ENCODE results near the gene COX19. TPM values are rescaled to one million over a fixed set of nuclear protein-coding genes. Genes with fewer than 3 reads are reported as not detected.

COX19 gene
- polyA plus RNA-seq, 1 of the 3 experiments (the other 2 are of a cell fraction): 7.6 TPM

DNA sequence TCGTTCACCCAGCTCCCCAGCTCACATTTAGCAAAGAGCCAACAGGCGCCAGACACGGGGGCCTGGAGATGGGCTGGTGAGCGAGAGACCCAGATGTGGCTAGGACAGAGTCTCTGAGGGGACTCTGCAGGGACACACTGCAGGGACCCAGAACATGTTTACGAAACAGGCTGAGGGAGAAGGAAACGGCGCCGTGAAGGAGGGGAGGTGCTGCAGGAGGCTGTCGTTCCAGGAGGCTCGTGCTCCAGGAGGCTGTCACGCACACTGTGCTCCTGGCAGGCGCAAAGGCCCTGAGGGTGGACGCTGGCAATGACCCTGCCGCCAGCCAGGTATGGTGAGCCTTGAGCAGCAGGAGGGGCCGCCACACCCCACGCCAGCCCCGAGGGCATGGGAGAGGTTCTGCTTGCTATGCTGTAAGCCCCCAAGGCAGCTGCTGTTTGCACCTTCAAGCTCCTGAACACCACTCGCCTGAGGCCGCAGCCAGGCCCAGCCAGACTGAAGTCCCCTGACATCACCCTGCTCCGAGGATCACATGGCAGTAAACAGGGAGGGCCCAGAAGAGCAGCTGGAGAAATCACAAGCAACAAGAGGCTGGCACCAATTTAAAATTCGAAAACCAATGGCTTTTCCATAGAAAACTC, 48.2 kb downstream of the COX19 start (continued):
- TF ChIP-seq SMC3 (IDR thresholded peaks at IDR 0.05; ENCODE audit: low read depth, low read length): no peak

DNA sequence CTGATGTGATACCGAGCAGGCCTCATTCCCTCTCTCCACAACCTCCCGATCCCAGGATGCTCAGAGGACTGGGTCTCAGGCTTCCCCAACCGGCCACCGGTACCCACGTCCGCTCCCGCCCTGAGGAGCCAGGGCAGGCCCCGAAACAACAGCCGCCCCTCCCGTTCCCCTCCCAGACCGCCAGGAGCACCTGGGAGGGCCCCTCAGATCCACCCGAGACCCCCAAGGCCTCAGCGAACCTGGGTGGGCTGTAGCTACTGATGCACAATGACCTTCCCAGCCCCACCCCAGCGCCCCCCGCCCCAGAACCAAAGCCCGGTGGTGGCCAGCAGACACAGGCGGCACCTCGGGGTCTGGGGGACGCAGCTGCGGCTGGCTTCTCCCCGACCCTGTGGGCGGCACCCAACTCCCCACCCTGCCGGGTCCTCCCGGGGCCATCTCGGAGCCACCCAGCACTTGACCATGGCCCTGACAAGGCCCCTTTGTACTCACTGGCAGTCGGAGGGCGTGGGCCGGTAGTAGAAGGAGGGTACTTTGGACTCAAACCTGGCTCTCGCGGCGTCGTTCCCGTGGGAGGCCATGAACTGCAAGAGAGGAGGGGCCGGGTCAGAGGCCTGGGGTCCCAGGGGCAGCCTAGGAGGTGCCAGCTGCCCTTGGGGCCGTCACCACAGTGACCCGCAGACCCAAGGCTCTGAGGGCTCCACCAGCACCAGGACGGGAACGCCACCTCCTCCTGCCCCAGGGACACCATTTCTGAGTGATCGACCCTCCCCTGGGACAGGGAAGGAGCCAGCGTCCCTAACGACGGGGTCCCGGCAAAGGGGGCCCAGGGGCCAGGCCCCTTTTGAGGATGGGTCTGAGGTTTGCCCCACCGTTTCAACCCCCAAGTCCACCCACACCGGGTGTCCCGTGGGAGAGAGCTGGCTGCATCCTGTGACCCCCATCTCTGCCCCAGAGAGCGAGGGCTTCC, 49.0 kb downstream of the COX19 start:
- no peaks in the 10 kb centered on the region for H3K79me2 ChIP-seq (ENCODE audit: insufficient read depth)
- no peaks in the 10 kb centered on the region for H3K9me3 ChIP-seq
- TF ChIP-seq FOXJ3 (CRISPR knock-in tag; IDR thresholded peaks at IDR 0.05) (no peak), RCOR1 (IDR thresholded peaks at IDR 0.05; ENCODE audit: low read length) (no peak), TCF12 (IDR thresholded peaks at IDR 0.05) (no peak), EZH2phosphoT487 (IDR thresholded peaks at IDR 0.05; ENCODE audit: borderline replicate concordance, low read depth) (no peak), TAF1 (IDR thresholded peaks at IDR 0.05; ENCODE audit: borderline replicate concordance, low read depth, low read length) (no peak), MEF2A (IDR thresholded peaks at IDR 0.05; ENCODE audit: borderline replicate concordance, low read depth) (no peak), MXI1 (IDR thresholded peaks at IDR 0.05; ENCODE audit: low read depth, low read length) (no peak), ELF1 (IDR thresholded peaks at IDR 0.05) (no peak), RAD21 (IDR thresholded peaks at IDR 0.05; ENCODE audit: low read length) (no peak), YY1 (IDR thresholded peaks at IDR 0.05; ENCODE audit: low read depth) (no peak), EP300 (IDR thresholded peaks at IDR 0.05; ENCODE audit: borderline replicate concordance in 1 of 2, low read depth in 1 of 2, low read length in 1 of 2) (no peak), JUND (IDR thresholded peaks at IDR 0.05) (no peak), GATA2 (CRISPR knock-in tag; IDR thresholded peaks at IDR 0.05) (no peak)
- TF ChIP-seq, protein P1, sequence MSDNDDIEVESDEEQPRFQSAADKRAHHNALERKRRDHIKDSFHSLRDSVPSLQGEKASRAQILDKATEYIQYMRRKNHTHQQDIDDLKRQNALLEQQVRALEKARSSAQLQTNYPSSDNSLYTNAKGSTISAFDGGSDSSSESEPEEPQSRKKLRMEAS (IDR thresholded peaks at IDR 0.05; ENCODE audit: low read depth): no peak
- TF ChIP-seq, protein P2, sequence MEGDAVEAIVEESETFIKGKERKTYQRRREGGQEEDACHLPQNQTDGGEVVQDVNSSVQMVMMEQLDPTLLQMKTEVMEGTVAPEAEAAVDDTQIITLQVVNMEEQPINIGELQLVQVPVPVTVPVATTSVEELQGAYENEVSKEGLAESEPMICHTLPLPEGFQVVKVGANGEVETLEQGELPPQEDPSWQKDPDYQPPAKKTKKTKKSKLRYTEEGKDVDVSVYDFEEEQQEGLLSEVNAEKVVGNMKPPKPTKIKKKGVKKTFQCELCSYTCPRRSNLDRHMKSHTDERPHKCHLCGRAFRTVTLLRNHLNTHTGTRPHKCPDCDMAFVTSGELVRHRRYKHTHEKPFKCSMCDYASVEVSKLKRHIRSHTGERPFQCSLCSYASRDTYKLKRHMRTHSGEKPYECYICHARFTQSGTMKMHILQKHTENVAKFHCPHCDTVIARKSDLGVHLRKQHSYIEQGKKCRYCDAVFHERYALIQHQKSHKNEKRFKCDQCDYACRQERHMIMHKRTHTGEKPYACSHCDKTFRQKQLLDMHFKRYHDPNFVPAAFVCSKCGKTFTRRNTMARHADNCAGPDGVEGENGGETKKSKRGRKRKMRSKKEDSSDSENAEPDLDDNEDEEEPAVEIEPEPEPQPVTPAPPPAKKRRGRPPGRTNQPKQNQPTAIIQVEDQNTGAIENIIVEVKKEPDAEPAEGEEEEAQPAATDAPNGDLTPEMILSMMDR (IDR thresholded peaks at IDR 0.05): no peak
- TF ChIP-seq, protein P3, sequence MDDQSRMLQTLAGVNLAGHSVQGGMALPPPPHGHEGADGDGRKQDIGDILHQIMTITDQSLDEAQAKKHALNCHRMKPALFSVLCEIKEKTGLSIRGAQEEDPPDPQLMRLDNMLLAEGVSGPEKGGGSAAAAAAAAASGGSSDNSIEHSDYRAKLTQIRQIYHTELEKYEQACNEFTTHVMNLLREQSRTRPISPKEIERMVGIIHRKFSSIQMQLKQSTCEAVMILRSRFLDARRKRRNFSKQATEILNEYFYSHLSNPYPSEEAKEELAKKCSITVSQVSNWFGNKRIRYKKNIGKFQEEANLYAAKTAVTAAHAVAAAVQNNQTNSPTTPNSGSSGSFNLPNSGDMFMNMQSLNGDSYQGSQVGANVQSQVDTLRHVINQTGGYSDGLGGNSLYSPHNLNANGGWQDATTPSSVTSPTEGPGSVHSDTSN (IDR thresholded peaks at IDR 0.05): no peak
- TF ChIP-seq, protein P4, sequence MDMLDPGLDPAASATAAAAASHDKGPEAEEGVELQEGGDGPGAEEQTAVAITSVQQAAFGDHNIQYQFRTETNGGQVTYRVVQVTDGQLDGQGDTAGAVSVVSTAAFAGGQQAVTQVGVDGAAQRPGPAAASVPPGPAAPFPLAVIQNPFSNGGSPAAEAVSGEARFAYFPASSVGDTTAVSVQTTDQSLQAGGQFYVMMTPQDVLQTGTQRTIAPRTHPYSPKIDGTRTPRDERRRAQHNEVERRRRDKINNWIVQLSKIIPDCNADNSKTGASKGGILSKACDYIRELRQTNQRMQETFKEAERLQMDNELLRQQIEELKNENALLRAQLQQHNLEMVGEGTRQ (IDR thresholded peaks at IDR 0.05; ENCODE audit: borderline replicate concordance, low read depth, low read length): no peak
- no peaks in the 10 kb centered on the region for H4K20me1 ChIP-seq (ENCODE audit: insufficient read depth)
- no peak overlapping the region for H3K4me2 ChIP-seq
- DNase-seq: no peak
- H3K4me1 ChIP-seq (ENCODE audit: control insufficient read depth in 1 of 2, insufficient read depth in 2 of 2, low read depth in 1 of 2, low read length in 1 of 2): peaks cover 0 to 5% of the 10 kb centered on the region in 2 experiments; a peak in 1 of 4 replicates
- no peaks in the 10 kb centered on the region for H3K27me3 ChIP-seq (ENCODE audit: insufficient read depth)
- H2AFZ ChIP-seq (ENCODE audit: low read depth): no peak overlapping the region
- H3K36me3 ChIP-seq (replicated peaks in 1 of 2; ENCODE audit: control insufficient read depth in 1 of 2, insufficient read depth in 2 of 2, low read length in 1 of 2): no peaks in the 10 kb centered on the region
- H3F3A ChIP-seq (replicated peaks; ENCODE audit: insufficient read depth): peaks cover 3% of the 10 kb centered on the region
- no peak overlapping the region for H3K27ac ChIP-seq (ENCODE audit: low read depth in 2 of 2, low read length in 1 of 2)
- CTCF ChIA-PET: interaction anchor here (1.1 to 1.4 kb wide), 3 partner anchors 18 to 160 kb away, joined by 3 to 6 read pairs (median 4); no protein-coding TSS in a partner anchor
- H3K9me2 ChIP-seq: no peaks in the 10 kb centered on the region
- POLR2A ChIA-PET: no interaction called here
- WGBS (ENCODE audit: low lambda C conversion rate): 82% methylated on average over 26 of the region's 47 CpGs
- H3K4me3 ChIP-seq (ENCODE audit: low read depth in 2 of 2, low read length in 1 of 2): no peak overlapping the region
- H3K9ac ChIP-seq: no peak overlapping the region
